GM21423 (cell line): ENCODE measurements around the gene LAYN.

ENCODE experiments used
- ATAC-seq: cut with Tn5 transposase; IDR thresholded peaks from one replicate; pipeline ENCODE4 v1.9.1; 2021; ENCODE audit warnings: mild to moderate bottlenecking, moderate library complexity; ENCODE audit not compliant: unreplicated experiment

The LAYN gene

DNA sequence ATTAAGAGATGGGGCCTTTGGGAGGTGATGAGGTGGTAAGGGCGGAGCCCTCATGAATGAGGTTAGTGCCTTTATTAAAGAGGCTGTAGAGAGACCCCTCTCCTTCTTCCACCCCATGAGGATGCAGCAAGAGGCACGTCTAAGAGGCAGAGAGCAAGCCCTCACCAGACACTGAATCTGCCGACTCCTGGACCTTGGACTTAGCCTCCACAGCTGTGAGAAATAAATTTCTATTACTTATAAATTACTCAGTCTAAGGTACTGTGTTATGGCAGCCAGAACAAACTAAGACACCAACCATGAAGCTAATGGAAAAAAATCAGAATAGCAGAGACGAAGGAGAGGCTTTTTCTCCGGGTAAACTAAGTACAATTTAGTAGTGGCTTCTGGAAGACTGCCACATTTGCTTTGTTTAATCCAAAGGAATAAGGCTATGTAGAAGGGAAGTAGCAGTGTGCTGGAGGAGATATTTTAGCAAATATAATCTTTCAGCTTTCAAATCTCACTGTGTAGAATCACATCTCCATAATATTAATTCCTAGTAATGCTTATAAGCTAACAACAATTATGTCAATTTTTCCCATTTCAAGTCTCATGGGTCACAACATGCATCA, 49.5 kb downstream of the LAYN start:
- no peak for ATAC-seq

DNA sequence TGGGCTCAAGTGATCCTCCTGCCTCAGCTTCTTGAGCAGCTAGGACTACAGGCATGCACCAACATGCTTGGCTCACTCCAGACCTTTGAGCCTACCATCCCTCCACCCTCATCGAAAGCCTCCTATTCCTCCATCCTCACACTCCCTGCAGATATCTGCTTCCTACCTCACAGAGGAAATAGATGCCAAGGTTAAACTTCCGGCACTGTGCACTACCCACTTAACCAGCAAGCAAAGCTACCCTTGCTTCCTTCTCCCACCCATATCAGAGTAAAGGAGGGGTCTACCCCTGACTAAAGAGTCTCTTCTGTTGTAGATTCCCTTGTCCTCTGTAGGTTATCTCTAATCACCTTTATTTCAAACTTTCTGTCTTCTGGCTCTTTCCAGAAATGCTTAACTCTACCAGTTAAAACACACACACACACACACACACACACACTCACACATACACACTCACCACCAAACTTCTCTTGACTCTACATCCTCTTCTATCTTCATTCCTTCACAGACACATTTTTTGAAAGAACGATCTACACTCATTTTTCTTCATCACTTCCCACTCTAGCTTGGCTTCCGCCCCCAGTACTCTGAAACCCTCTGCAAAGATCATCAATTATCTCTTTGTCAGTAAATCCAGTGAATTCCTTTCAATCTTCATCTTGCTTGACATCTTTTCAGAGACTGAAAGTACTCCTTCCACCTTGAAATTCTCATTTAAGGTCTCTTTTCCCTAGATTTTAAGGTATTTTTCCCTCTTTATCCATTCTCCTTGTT, 50.9 kb downstream of the LAYN start:
- no peak for ATAC-seq

DNA sequence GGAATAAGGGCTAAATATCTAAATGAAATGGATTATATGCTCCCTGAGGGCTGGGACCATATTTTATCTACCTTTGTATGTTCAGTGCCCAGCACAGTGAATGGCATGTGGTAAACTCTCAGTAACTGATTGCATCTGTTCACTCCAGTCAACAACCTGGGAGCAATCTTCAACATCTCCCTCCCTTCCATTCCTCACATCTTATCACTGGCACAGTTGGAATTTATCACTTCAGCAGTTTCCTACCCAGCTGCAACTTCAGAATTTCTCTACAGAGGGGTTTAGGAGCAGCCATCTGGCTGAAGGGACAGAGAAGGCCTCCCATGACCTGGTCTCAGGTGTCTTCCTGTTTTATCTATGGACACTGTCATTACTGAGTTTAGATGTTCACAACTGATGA, 52.0 kb downstream of the LAYN start:
- ATAC-seq = no peak

DNA sequence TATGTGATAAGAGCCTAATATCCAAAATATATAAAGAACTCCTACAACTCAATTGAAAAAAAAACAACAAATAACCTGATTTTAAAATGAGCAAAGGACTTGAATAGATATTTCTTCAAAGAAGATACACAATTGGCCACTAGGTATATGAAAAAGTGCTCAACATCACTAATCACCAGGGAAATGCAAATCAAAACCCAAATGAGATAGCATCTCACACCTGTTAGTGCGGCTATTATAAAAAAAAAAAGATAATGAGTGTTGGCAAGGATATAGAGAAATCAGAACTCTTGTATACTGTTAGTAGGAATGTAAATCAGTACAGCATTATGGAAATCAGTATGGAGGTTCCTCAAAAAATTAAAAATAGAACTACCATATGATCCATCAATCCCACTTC, 55.8 kb downstream of the LAYN start:
- ATAC-seq = no peak

DNA sequence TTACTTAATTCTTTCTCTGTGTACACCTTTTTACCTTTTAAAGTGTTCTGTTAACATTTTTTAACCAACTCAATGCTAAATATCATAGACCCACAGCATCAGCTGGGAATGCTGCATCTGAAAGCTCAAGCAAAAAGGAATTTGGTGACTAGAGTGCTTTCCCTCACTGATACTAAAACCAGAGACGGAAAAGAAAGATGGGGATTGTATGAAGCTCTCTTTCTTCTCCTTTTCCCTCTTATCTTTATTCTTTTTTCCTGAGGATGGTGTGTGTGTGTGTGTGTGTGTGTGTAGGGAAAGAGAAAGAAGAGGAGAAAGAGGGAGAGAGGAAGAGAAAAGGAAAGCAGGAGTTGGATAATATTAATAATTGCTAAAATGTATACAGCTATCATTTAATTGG, 57.6 kb downstream of the LAYN start:
- no peak for ATAC-seq

DNA sequence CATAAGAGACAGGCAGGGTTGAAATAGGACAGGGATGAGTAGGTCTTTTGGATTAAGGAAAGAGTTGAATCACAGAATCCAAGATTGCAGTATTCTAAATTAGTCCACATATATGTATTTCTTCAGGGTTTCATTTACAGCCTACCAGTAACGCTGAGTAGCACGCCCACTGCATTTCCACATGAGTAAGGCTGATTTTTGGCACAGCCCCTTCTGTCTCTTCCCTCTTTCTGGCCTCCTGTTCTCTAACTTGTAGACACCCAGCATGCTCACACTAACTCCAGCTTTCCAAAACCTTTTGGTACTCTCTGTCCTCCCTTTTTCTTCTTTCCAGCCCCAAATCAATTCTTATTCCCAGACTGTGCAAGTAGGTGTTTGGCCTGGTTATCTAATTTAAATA, 58.0 kb downstream of the LAYN start:
- no peak for ATAC-seq

DNA sequence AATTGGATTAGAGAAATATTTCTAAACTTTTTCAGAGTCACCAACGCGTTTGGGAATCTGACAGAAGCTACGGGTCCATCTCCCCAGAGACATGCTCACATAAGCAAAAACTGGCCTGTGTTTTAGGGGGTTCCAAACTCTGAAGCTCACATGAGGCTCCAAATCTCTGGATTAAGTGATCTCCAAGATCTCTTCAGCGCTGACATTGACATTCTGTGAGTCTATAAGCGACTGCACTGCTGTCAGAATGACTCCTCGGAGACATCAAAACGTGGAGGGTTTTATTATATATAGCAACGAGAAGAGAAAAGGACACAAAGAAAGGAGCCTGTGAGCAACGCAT, 61.1 kb downstream of the LAYN start:
- no peak for ATAC-seq

DNA sequence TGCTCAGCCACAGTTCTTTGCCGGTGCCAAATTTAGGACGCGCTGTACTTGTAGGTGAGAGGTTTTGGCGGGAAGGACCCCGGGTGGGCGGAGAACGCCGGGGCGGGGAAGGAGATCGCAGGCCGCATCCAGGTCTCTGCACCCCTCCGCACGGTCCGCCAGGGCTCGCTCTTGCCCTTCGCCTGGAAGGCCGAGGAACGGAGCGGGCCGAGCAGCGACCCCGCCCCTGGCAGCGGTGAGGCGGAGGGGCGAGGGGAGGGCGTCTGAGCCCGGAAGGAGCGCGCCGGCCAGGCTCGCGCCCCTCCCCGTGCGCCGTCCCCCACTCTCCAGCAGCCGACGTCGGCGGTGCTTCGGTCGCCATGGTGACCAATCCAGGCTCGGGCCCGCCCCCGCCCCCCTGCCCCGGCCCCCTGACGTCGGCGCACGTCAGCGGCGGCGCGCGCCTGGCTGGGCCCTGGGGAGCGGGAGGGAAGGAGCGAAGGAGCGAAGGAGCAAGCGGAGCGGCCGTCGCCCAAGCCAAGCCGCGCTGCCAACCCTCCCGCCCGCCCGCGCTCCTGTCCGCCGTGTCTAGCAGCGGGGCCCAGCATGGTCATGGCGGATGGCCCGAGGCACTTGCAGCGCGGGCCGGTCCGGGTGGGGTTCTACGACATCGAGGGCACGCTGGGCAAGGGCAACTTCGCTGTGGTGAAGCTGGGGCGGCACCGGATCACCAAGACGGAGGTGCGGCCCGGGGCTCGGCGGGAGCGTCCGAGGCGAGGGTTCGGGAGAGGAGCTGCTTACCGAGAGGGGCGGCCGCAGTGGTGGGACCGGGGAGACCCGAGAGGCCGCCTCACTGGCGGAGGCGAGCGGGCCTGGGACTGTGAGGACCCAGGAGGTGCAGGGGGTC, 61.7 kb downstream of the LAYN start, which contains the start of gene SIK2:
TSS of gene SIK2 (plus strand) at position 471 of the 886 bp plus-strand sequence. CDS start at position 586, 115 bp downstream.
- ATAC-seq = peak; percentile 91

DNA sequence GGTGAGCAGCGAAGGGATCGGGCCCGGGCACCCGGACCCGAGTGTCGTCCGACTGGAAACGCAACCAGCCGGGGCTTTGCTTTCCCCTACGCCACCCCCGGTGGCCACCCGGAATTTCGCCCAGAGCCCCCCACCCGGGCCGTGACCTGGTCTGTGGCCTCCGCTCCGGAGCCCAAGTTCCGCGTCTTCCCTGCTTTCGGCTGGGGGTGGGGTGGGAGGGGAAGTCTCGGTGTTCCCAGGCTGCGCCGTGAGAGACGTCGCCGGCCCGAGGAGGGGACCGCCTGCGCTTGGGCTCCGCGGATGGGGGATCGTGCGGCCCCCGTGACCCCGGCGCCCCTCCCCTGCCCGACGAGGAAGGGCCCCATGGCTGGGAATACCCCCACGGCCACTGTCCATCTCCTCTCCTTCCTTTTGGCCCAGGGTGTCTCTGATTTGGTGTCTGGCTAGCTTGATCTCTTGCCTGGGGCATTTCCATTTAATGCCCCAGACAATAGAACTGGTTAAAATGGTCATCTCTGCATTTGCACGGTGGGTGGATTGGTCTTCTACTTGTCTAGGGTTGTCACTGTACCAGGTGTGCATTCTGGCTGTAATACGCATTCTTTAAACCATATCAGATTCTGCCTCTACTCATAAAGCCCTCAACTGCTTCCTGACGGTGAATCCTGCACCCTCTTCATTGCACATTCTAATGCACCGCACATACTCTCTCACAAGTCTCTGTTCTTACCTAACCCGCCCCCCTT, 62.5 kb downstream of the LAYN start:
- no peak for ATAC-seq

DNA sequence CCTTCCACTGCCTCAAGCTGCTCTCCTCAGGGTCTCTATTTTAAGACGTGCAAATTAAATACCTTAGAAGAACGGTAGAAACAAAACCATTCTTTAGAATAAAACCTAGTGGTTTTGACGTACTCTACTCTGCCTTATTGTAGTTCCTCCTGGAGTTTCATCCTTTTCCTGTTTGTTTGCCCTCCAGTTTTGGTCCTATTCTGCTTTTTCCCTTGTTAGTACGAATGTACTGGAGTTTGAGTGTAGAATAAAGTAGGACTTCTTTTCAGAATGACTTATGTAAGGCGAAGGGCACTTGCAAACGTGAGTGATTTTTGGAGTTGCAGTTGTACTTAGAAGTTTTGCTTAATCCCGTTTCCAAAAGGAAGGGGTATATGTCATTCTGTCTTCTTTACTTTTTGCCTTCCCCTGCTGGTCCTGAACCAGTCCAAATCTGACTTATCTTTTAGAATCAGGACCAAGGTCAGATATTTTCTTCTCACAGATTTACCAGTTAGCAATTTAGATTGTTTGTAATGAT, 63.2 kb downstream of the LAYN start:
- ATAC-seq = no peak

DNA sequence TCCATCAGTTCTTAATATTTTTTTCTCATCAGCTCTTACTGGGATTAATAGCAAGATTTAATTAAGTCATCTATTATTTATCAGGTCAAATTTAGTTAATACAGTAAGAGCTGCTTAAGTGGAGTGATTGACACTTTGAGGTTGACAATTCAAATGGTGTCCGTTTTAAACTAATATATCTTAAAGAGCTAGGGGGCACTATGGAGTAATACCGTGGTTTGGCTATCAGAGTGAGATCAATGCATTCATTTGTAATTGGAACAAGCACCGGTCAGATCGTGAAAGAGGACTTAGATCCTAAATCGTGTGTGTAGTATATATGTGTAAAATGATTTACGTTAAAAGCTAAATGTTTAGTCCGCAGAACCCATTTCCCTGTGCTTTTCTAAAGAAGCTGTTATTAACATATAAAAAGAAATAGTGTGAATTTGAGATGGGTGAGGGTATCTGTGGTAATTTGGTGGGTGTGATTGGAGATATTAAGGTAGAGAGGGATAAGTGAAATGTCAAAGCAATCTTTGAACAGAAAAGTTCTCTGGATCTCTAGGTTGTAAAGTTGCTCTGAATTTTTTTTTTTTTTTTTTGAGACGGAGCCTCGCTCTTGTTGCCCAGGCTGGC, 64.0 kb downstream of the LAYN start:
- ATAC-seq = no peak

DNA sequence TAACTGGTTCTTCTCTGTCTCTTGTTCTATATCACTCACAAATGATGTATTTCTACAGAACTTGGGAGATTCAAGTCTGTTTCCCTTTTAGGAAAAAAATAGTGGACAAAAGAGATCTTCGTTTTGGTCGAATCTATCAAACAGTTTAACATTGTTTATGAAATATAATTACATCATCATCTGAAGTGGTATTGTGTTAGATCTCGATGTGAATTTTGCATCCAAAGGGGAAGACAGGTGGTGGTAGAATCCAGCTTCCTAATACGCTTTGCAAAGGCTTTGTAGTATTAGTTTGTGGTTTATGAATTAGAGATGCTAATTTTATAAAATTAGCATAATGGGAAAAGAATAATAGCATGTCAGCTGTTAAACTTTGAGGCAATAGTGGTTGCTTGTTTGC, 65.2 kb downstream of the LAYN start:
- ATAC-seq = no peak

DNA sequence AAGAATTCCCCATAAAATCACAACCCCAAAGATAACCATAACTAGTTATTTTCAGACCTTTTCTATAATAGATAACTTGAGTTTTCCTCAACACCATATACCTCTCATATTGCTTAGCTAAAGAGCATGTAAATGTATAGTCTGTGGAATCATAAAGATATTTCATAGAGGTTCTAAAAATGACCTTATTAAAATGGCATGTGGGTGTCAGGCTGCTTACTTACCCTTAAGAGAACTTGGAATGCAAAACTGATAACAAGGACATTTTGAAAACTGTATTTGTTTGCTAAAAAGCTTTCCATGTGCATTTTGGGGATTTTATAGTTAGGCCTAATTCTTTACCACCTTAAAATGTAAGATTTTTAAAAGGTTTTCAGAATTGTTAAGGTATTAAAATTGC, 66.5 kb downstream of the LAYN start:
- no peak for ATAC-seq

DNA sequence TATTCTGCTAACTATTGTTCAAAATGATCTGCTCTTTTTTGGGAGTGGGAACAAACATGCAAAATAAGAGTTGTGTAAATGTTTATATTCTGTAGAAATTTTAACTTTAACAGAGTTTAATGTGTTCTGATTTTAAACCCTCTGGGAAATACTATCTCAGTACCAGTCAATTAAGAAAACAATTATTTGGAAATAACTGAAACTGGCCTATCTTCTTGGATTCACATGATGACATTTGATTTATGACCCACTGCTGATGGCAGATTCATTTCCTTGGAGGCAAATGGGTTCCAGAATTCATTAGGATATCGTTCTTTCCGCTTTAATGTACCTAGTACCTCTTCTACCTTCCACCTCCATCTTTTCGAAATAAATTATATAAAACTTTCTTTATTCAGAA, 67.2 kb downstream of the LAYN start:
- ATAC-seq = no peak
